Measurements from ENCODE around the gene ATCAY. TPM values are rescaled to one million over a fixed set of nuclear protein-coding genes. Genes with fewer than 3 reads are reported as not detected.

Gene ATCAY
- not detected in 2 replicates for total RNA-seq

GRCh38 chr19:3880471-3881271, at the start of gene ATCAY:
TSS of gene ATCAY (plus strand) at chr19:3880685. CDS start at chr19:3885768, 5,083 bp downstream.

GRCh38 chr19:3868770-3869456, 11.6 kb upstream of the ATCAY start, which contains the start of gene ZFR2:
TSS of gene ZFR2 (minus strand) at chr19:3869038. CDS start at chr19:3869017, 21 bp downstream.

GRCh38 chr19:3932931-3933810, 52.7 kb downstream of the ATCAY start, which contains the start of gene NMRK2:
TSS of gene NMRK2 (plus strand) at chr19:3933069. CDS start at chr19:3933672, 603 bp downstream.

GRCh38 chr19:3970808-3971598, 90.5 kb downstream of the ATCAY start, which contains the start of gene DAPK3:
TSS of gene DAPK3 (minus strand) at chr19:3971099. CDS start at chr19:3969735, 1,364 bp downstream.

Other genes starting within 250 kb of the ATCAY start
- gene PIP5K1C, start 180.2 kb upstream of the ATCAY start, total RNA-seq, result 21.8 and 26.9 TPM in 2 replicates
- not detected in 2 replicates for gene TJP3, start 172.3 kb upstream of the ATCAY start, total RNA-seq
- 10.6 and 12.2 TPM in 2 replicates for gene APBA3, start 119.0 kb upstream of the ATCAY start, total RNA-seq
- gene MRPL54, start 118.0 kb upstream of the ATCAY start, total RNA-seq, result 48.9 and 52.3 TPM in 2 replicates
- gene RAX2, start 108.5 kb upstream of the ATCAY start, total RNA-seq, result not detected in 2 replicates
- gene MATK, start 94.3 kb upstream of the ATCAY start, total RNA-seq, result not detected in 2 replicates
- not detected in 2 replicates for gene ZFR2, start 11.6 kb upstream of the ATCAY start, total RNA-seq
- not detected in 2 replicates for gene NMRK2, start 52.4 kb downstream of the ATCAY start, total RNA-seq
- 124 and 128 TPM in 2 replicates for gene DAPK3, start 90.4 kb downstream of the ATCAY start, total RNA-seq
- 2,339 and 2,659 TPM in 2 replicates for gene EEF2, start 104.8 kb downstream of the ATCAY start, total RNA-seq
- 15.8 and 17.7 TPM in 2 replicates for gene PIAS4, start 127.1 kb downstream of the ATCAY start, total RNA-seq
- gene ZBTB7A, start 186.2 kb downstream of the ATCAY start, total RNA-seq, result 16.6 and 17.3 TPM in 2 replicates
- gene MAP2K2, start 243.4 kb downstream of the ATCAY start, total RNA-seq, result 203 and 232 TPM in 2 replicates

Measured in aortic smooth muscle cell (primary cell).